Caki2 (cell line): ENCODE measurements around the gene CDCA8. TPM values are rescaled to one million over a fixed set of nuclear protein-coding genes. Genes with fewer than 3 reads are reported as not detected.

ENCODE experiments used
- DNase-seq: peaks from one replicate; pipeline ENCODE4 v3.0.0-alpha.2; 2015; ENCODE audit warnings: low read depth
- in situ Hi-C: cut with HindIII; loops from 2 replicates; pipeline ENCODE4 v1.10.0; 2016; ENCODE audit warnings: low sequenced_read_pairs, low pct_unique_long_range_greater_than_20kb, mixed read lengths
- total RNA-seq: library from RNA; depleted of rRNA; stranded (reverse); fragments of >200 nt; shearing (Covaris generic); gene quantifications from 2 replicates; pipeline ENCODE4 v1.2.3, GENCODE V29; 2014; ENCODE audit warnings: low replicate concordance; rRNA removed

Gene CDCA8
- total RNA-seq, 1 experiment from 2014 or later, result 14.5 TPM

- no peak for DNase-seq
- in situ Hi-C loops, result no loop called here
Measured at GRCh38 chr1:37753473-37754321, 61.4 kb downstream of the CDCA8 start.

GRCh38 chr1:37755290-37755689, 63.0 kb downstream of the CDCA8 start:
- no peak for DNase-seq

GRCh38 chr1:37755951-37756560, 63.7 kb downstream of the CDCA8 start:
- in situ Hi-C loops, result no loop called here
- no peak for DNase-seq

More at GRCh38 chr1:37755290-37755689, 63.0 kb downstream of the CDCA8 start:
- in situ Hi-C loops, result no loop called here

Other genes with a start within 250 kb of the CDCA8 start
- gene ZC3H12A, start 217.9 kb upstream of the CDCA8 start, total RNA-seq, result 4.2 and 6.2 TPM in 2 replicates
- gene MEAF6, start 177.8 kb upstream of the CDCA8 start, total RNA-seq, result 45.0 and 59.6 TPM in 2 replicates
- 9.1 and 24.2 TPM in 2 replicates for gene SNIP1, start 138.2 kb upstream of the CDCA8 start, total RNA-seq
- gene DNALI1, start 135.6 kb upstream of the CDCA8 start, total RNA-seq, result 0.72 and 2.5 TPM in 2 replicates
- gene GNL2, start 96.6 kb upstream of the CDCA8 start, total RNA-seq, result 15.6 and 31.0 TPM in 2 replicates
- gene RSPO1, start 57.6 kb upstream of the CDCA8 start, total RNA-seq, result not detected in 2 replicates
- not detected in 2 replicates for gene EPHA10, start 72.6 kb downstream of the CDCA8 start, total RNA-seq
- 18.0 and 30.0 TPM in 2 replicates for gene MANEAL, start 101.3 kb downstream of the CDCA8 start, total RNA-seq
- gene C1orf122, start 115.3 kb downstream of the CDCA8 start, total RNA-seq, result 123 and 133 TPM in 2 replicates
- 12.3 and 25.1 TPM in 2 replicates for gene YRDC, start 115.7 kb downstream of the CDCA8 start, total RNA-seq
- gene MTF1, start 167.1 kb downstream of the CDCA8 start, total RNA-seq, result 2.5 and 4.1 TPM in 2 replicates